ENCODE results near the gene AGPAT3. TPM values are rescaled to one million over a fixed set of nuclear protein-coding genes. Genes with fewer than 3 reads are reported as not detected.

AGPAT3 gene
- total RNA-seq, 2 experiments from 2014 or later: 71.4 to 82.4 TPM

DNA sequence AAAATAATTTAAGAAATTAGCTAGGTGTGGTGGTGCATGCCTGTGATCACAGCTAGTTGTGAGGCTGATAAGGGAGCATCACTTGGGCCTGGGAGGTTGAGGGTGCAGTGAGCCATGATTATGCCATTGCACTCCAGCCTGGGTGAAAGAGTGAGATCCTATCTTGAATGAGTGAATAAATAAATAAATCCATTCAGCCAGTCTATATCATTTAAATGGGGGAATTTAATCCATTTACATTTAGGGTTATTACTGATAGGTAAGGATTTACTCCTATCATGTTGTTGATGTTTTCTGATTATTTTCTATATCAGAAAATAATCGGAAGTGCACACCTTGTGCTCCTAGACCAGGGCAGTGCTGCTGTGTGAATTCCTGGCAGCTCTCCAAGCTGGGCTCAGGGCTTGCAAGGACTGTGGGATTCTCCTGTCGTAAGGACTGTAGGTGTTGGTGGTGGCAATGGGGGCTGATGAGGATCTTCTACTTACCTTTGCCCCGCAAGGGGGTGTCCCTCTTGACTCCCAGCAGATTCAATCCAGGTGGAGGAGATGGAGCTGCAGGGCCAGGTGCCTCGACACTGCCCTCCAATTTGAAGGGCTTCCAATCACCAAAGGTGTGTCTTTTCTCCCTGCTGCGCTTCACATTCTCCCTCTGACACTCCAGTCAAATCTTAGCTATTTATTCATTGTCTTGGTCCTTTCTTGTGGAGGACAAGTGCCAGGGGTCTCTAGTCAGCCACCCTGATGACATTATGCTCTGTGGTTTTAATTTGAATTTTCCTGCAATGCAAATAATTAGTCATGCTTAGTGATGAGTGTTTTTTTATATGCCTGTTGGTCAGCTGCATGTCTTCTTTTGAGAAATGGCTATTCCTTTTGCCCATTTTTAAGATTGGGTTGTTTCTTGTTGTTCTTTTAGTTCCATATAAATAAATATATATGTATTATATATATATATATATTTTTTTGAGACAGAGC, 133.0 kb downstream of the AGPAT3 start:
- Mint-ChIP-seq H3K4me3 (no peak overlapping the region), H3K9me3 (no peaks in the 10 kb centered on the region), H3K27ac (no peak overlapping the region), H3K4me1 (ENCODE audit: low read depth) (no peaks in the 10 kb centered on the region), H3K36me3 (no peaks in the 10 kb centered on the region), H3K27me3 (no peaks in the 10 kb centered on the region)
- POLR2A ChIA-PET: no interaction called here
- DNase-seq: no peak
- intact Hi-C loops (cut with micrococcal nuclease): no loop called here
- CTCF ChIA-PET: interaction anchor here (0.7 kb wide), 1 partner anchor 38 kb away, joined by 3 read pairs; no protein-coding TSS in a partner anchor

DNA sequence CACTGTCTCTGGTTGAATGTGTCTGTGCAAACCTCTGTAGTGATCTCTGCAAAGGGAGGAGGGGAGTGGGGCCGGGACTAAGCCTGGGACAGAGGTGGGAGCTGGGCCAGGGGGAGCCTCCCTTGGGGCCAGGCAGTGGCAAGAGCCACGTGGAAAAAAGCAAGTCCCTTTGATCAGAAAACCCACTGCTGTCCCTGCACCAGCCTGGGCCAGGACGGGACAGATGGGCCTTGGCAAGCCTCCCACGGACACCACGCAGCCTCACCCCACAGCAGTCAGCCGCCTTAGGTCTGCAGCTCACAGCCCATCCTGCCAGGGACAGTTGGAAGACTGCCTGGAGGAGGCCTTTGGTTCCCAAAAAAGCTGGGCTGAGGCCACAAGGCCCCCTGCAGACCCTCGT, 135.3 kb downstream of the AGPAT3 start:
- Mint-ChIP-seq H3K27ac (no peak overlapping the region), H3K9me3 (no peaks in the 10 kb centered on the region), H3K36me3 (no peaks in the 10 kb centered on the region), H3K4me3 (no peak overlapping the region), H3K27me3 (no peaks in the 10 kb centered on the region), H3K4me1 (ENCODE audit: low read depth) (no peaks in the 10 kb centered on the region)
- ChIA-PET POLR2A (no interaction called here), CTCF (no interaction called here)
- no peak for DNase-seq
- intact Hi-C loops (cut with micrococcal nuclease): no loop called here

DNA sequence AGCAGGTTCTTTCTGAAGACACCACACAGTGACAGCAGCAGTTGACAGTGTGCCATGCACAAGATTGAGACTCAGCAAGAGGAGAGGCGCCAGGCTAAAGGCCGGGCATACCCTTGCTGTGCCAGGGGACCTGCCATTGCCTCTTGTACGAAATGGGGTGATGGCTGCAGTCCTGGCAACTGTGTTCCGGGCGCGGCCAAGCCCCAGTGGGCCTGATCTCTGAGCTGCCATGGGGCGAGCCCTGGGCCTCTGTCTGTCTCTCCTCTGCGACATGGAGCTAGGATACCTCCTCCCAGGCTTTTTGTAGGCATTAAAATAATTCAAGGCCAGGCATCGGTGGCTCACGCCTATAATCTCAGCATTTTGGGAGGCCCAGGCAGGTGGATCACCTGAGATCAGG, 137.5 kb downstream of the AGPAT3 start:
- H3K36me3 Mint-ChIP-seq: no peaks in the 10 kb centered on the region
- POLR2A ChIA-PET: no interaction called here
- CTCF ChIA-PET: interaction anchor here (0.6 kb wide), 1 partner anchor 793 kb away, joined by 3 read pairs; no protein-coding TSS in a partner anchor
- no peak overlapping the region for H3K4me3 Mint-ChIP-seq
- H3K27ac Mint-ChIP-seq: no peak overlapping the region
- no peak for DNase-seq
- H3K27me3 Mint-ChIP-seq: no peaks in the 10 kb centered on the region
- intact Hi-C loops (cut with micrococcal nuclease): no loop called here
- H3K4me1 Mint-ChIP-seq (ENCODE audit: low read depth): no peaks in the 10 kb centered on the region
- H3K9me3 Mint-ChIP-seq: no peaks in the 10 kb centered on the region

DNA sequence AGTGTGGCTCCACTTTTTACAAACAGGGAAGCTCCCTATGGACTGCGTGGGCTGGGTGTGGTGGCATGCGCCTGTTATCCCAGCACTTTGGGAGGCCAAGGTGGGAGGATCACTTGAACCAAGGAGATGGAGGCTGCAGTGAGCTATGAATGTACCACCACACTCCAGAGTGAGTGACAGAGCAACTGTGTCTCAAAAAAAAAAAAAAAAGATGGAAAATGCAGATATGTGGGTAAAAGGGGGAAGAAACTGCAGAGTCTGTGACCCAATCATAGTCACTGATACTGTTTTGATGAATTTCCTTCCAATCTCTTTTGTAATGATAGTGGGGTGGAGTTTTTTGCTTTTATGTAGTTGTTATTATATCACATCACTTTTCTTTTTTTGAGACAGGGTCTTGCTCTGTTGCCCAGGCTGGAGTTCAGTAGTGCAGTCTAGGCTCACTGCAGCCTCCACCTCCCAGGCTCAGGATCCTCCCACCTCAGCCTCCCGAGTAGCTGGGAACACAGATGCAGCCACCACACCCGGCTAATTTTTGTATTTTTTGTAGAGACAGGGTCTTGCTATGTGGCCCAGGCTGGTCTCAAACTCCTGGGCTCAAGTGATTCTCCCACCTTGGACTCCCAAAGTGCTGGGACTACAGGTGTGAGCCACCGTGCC, 138.4 kb downstream of the AGPAT3 start:
- H3K27ac Mint-ChIP-seq: no peak overlapping the region
- no peaks in the 10 kb centered on the region for H3K27me3 Mint-ChIP-seq
- H3K9me3 Mint-ChIP-seq: no peaks in the 10 kb centered on the region

DNA sequence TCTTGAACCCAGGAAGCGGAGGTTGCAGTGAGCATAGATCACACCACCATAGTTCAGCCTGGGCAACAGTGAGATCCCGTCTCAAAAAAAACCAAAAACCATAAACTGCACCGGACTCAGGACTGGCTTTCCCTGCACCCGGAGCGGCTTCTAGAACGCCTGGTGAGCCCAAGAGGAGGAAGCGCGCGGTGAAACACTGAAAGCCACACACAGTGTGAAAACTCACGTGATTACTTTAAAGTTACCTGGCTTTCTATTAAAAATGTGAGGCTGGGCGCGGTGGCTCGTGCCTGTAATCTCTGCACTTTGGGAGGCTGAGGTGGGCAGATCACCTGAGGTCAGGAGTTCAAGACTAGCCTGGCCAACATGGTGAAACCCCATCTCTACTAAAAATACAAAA, 140.0 kb downstream of the AGPAT3 start:
- ChIA-PET POLR2A (no interaction called here), CTCF (no interaction called here)
- Mint-ChIP-seq H3K4me1 (ENCODE audit: low read depth) (no peaks in the 10 kb centered on the region), H3K27me3 (no peaks in the 10 kb centered on the region), H3K36me3 (no peaks in the 10 kb centered on the region), H3K27ac (no peak overlapping the region), H3K9me3 (no peaks in the 10 kb centered on the region), H3K4me3 (no peak overlapping the region)
- no peak for DNase-seq
- intact Hi-C loops (cut with micrococcal nuclease): no loop called here

More for the DNA sequence above, 138.4 kb downstream of the AGPAT3 start:
- Mint-ChIP-seq H3K36me3 (no peaks in the 10 kb centered on the region), H3K4me1 (ENCODE audit: low read depth) (no peaks in the 10 kb centered on the region), H3K4me3 (no peak overlapping the region)
- DNase-seq: no peak
- POLR2A ChIA-PET: no interaction called here
- CTCF ChIA-PET: no interaction called here
- intact Hi-C loops (cut with micrococcal nuclease): no loop called here

DNA sequence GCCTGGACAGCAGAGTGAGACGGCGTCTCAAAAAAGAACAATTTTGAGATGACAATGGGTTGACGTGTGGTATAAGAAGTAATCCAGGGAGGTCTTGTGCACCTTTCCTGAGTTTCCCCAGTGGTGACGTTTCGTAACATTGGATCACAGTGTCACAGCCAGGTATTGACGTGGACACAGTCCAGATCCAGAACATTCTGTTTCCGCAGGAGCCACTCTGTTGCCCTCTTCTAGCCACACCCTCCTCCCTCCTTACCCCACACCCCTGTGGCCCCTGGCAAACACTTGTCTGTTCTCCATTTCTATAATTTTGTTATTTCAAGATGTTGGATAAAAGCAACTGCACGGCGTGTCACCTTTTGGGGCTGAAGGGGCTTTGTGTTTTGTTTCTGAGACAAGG, 140.6 kb downstream of the AGPAT3 start:
- Mint-ChIP-seq H3K4me3 (no peak overlapping the region), H3K27me3 (no peaks in the 10 kb centered on the region), H3K36me3 (no peaks in the 10 kb centered on the region), H3K4me1 (ENCODE audit: low read depth) (no peaks in the 10 kb centered on the region), H3K9me3 (no peaks in the 10 kb centered on the region), H3K27ac (no peak overlapping the region)
- intact Hi-C loops (cut with micrococcal nuclease): no loop called here
- DNase-seq: no peak
- CTCF ChIA-PET: no interaction called here
- POLR2A ChIA-PET: no interaction called here

DNA sequence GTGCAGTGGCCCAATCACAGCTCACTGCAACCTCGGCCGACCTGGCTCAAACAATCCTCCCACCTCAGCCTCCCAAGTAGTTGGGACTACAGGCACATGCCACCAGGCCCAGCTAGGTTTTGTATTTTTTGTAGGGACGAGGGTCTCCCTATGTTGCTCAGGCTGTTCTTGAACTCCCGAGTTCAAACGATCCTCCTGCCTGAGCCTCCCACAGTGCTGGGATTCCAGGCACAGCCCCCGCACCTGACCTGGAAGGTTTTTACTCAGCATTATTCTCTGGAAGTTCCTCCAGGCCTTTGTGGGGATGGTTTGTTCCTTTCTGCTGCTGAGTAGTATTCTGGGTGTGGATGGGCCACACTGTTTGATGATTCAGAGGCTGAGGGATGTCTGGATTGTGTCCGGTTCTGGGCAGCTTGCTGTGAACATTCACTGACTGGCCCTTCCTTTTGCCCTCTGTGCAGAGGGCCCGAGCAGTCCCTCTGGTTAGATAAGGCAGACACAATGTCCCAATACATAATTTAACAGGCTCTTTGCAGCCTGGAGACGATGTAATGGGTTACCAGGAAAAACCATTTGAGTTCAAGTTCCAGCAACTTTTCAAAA, 141.1 kb downstream of the AGPAT3 start:
- H3K27ac Mint-ChIP-seq: no peak overlapping the region
- H3K9me3 Mint-ChIP-seq: no peaks in the 10 kb centered on the region
- no peak overlapping the region for H3K4me3 Mint-ChIP-seq
- POLR2A ChIA-PET: no interaction called here
- H3K27me3 Mint-ChIP-seq: no peaks in the 10 kb centered on the region
- intact Hi-C loops (cut with micrococcal nuclease): no loop called here
- no peak for DNase-seq
- CTCF ChIA-PET: no interaction called here
- H3K36me3 Mint-ChIP-seq: no peaks in the 10 kb centered on the region
- H3K4me1 Mint-ChIP-seq (ENCODE audit: low read depth): peaks cover 3% of the 10 kb centered on the region

DNA sequence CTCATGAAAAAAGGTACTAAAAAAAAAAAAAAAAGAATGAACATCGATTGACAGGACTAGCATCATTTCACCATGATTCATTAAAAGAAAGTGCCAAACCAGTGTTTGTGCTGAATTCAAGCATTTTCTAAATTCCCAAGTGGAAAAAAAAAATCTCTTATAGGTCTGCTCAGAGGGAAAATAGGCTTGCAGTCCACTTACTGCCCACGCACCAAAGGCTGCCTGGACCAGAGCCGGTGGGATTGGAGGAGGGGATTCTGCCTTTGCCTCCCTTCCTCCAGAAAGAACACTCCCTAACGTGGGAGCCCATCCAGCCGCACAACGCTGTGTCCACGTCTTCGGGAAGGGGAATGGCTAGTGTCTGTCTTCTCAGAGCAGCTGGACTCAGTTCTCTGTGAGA, 141.6 kb downstream of the AGPAT3 start:
- H3K36me3 Mint-ChIP-seq: no peaks in the 10 kb centered on the region
- ChIA-PET CTCF (no interaction called here), POLR2A (no interaction called here)
- no peak overlapping the region for H3K27ac Mint-ChIP-seq
- no peak for DNase-seq
- no peaks in the 10 kb centered on the region for H3K9me3 Mint-ChIP-seq
- intact Hi-C loops (cut with micrococcal nuclease): no loop called here
- H3K4me1 Mint-ChIP-seq (ENCODE audit: low read depth): peaks cover 5% of the 10 kb centered on the region
- no peak overlapping the region for H3K4me3 Mint-ChIP-seq
- no peaks in the 10 kb centered on the region for H3K27me3 Mint-ChIP-seq

DNA sequence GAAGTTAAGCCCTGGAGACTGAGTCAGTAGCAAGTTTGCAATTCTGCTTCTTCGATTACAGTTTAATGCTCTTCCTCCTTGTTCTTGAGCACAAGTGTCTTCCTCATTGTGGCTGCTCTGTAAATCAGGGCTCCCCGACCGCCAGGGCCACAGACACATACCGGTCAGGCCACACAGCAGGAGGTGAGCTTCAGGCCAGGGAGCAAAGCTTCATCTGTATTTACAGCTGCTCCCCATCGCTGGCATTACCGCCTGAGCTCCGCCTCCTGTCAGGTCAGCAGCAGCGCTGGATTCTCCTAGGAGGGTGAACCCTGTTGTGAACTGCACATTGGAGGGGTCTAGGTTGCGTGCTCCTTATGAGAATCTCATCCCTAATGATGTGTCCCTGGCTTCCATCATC, 145.4 kb downstream of the AGPAT3 start:
- Mint-ChIP-seq H3K27me3 (no peaks in the 10 kb centered on the region), H3K9me3 (no peaks in the 10 kb centered on the region), H3K4me1 (ENCODE audit: low read depth) (peaks cover 25% of the 10 kb centered on the region), H3K4me3 (peak overlapping the region; percentile 5), H3K36me3 (peaks cover 9% of the 10 kb centered on the region), H3K27ac (peak overlapping the region; percentile 21)
- ChIA-PET CTCF (interaction anchor here (0.9 kb wide), 1 partner anchor 35 kb away, joined by 4 read pairs; no protein-coding TSS in a partner anchor), POLR2A (no interaction called here)
- intact Hi-C loops (cut with micrococcal nuclease): loop anchor here (10.0 kb wide), 1 partner anchor 136 kb away; no protein-coding TSS in a partner anchor
- no peak for DNase-seq

DNA sequence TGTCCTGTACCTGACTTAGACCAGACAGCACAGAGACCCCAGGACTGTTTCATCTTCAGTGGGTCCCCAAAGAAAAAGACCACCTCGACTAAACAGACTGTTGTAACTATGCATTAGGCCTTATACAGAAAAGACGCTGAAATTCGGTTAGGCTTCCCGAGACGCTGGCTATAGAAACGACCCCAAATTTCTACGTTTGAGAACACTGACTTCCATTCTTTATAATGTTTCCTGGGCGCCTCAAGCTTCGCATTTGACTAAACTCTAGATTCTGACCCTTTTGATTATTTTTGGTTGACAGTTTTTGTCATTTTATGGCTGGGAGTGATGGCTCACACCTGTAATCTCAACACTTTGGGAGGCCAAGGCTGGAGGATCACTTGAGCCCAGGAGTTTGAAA, 146.1 kb downstream of the AGPAT3 start:
- H3K36me3 Mint-ChIP-seq: peaks cover 9% of the 10 kb centered on the region
- DNase-seq: no peak
- H3K4me1 Mint-ChIP-seq (ENCODE audit: low read depth): peaks cover 31% of the 10 kb centered on the region
- H3K4me3 Mint-ChIP-seq: peak overlapping the region; percentile 76
- no peaks in the 10 kb centered on the region for H3K9me3 Mint-ChIP-seq
- CTCF ChIA-PET: interaction anchor here (0.6 to 1.3 kb wide), 3 partner anchors 36 to 205 kb away, joined by 4 read pairs; no protein-coding TSS in a partner anchor
- intact Hi-C loops (cut with micrococcal nuclease): loop anchor here (10.0 kb wide), 1 partner anchor 136 kb away; no protein-coding TSS in a partner anchor
- POLR2A ChIA-PET: interaction anchor here (1.1 to 4.6 kb wide), 2 partner anchors 27 to 72 kb away, joined by 3 to 31 read pairs; no protein-coding TSS in a partner anchor
- no peaks in the 10 kb centered on the region for H3K27me3 Mint-ChIP-seq
- peak overlapping the region; percentile 73 for H3K27ac Mint-ChIP-seq

DNA sequence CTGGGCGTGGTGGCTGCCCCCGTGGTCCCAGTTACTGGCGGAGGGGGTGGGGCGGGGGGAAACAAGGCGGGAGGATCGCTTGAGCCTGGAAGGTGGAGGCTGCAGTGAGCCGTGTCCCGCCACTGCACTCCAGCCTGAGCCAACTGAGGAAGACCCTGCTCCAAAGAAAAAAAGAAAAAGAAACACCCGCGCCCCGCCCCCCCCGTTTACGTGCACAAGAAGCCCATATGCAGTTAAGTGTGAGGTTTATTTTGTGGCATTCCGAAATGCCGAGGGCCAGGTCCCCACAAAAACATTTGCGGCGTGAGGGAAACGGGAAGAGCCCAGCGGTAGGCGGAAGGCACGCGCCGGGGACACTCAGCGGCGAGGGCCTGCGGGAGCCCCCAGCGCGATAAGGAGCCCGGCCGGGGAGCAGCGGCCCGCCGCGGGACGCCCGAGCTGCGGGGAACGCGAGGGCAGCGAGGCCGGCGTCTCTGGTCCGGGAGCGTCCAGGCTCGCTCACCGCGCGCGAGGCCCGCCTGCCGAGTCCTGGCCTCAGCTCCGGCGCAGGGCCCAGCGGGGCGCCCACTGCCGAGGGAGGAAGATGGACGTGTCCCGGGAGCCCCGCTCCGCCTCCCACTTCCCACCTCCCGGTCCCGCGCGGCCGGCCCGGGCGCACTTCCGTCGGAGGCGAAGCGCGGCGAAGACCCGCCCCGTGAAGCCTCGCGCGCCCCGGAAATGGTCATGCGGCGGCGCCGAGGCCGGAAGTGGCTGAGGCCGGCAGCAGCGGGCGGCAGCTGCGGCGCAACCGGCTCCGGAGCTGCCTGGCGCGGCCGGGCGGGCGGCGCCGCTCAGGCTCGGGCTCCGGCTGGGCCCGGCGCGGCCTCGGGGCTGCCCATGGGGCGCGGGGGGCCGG, 146.8 kb downstream of the AGPAT3 start, which contains the start of gene TRAPPC10:
TRAPPC10 (plus strand) TSS at position 731 of the 895 bp plus-strand sequence. CDS start 185 bp downstream, outside the sequence.
- H3K36me3 Mint-ChIP-seq: peaks cover 9% of the 10 kb centered on the region
- CTCF ChIA-PET: interaction anchor here (0.6 to 2.6 kb wide), 4 partner anchors 36 to 285 kb away, joined by 4 to 11 read pairs (median 4); no protein-coding TSS in a partner anchor

More for the DNA sequence above, 146.8 kb downstream of the AGPAT3 start, which contains the start of gene TRAPPC10:
- H3K4me3 Mint-ChIP-seq: peak within 1 kb of the TSS; percentile 91
- intact Hi-C loops (cut with micrococcal nuclease): loop anchor here (10.0 kb wide), 1 partner anchor 137 kb away; no protein-coding TSS in a partner anchor
- H3K9me3 Mint-ChIP-seq: no peaks in the 10 kb centered on the region
- H3K4me1 Mint-ChIP-seq (ENCODE audit: low read depth): peaks cover 36% of the 10 kb centered on the region
- DNase-seq: peak; percentile 88
- peak within 1 kb of the TSS; percentile 94 for H3K27ac Mint-ChIP-seq
- POLR2A ChIA-PET: interaction anchor here (0.6 to 4.6 kb wide), 7 partner anchors 9 to 283 kb away, joined by 3 to 31 read pairs (median 4); partner anchors contain the start of gene RRP1
- H3K27me3 Mint-ChIP-seq: no peaks in the 10 kb centered on the region

Measured in activated CD4-positive, alpha-beta memory T cell treated with anti-CD3 and anti-CD28 coated beads for 36 hours (primary cell).